ENCODE results near the gene ZNF106.

DNA sequence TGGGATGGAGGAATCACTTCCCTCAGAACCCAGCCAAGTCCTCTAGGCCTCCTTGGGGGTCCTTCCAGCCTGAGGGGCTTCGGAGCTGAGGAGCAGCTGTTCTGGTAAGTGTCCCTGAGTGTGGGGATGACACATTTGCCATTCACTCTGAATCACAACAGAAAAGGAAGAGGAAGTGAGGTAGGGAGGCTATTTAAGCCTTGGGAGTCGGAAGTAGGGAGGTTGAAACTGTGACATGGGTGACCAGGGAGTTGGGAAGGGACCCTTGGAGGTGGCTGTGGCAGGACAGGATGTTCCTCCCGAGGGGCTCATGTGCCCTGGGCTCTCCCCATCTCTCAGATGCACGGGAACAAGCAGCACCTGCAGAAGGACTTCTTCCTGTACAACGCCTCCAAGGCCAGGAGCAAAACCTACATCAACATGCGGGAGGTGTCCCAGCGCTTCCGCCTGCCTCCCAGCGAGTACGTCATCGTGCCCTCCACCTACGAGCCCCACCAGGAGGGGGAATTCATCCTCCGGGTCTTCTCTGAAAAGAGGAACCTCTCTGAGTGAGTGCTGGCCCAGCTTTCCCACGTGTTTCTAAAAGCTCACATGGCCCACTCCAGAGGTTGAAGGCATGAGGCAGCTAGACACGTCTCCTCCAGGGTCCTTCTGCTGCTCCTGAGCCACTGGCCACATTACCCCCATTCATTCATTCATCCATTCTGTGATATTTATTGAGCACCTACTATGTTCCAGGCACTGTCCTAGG is 88.3 kb downstream of the ZNF106 start:
- TF ChIP-seq, protein P1, sequence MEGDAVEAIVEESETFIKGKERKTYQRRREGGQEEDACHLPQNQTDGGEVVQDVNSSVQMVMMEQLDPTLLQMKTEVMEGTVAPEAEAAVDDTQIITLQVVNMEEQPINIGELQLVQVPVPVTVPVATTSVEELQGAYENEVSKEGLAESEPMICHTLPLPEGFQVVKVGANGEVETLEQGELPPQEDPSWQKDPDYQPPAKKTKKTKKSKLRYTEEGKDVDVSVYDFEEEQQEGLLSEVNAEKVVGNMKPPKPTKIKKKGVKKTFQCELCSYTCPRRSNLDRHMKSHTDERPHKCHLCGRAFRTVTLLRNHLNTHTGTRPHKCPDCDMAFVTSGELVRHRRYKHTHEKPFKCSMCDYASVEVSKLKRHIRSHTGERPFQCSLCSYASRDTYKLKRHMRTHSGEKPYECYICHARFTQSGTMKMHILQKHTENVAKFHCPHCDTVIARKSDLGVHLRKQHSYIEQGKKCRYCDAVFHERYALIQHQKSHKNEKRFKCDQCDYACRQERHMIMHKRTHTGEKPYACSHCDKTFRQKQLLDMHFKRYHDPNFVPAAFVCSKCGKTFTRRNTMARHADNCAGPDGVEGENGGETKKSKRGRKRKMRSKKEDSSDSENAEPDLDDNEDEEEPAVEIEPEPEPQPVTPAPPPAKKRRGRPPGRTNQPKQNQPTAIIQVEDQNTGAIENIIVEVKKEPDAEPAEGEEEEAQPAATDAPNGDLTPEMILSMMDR (conservative IDR thresholded peaks at IDR 0.05; ENCODE audit: low read length) = no peak
- TF ChIP-seq EZH2phosphoT487 (IDR thresholded peaks at IDR 0.05; ENCODE audit: borderline replicate concordance) = no peak
